B cell (primary cell): ENCODE measurements around the gene MBD3L2.
"Not testable (repeated sequence)": the region's sequence is repeated elsewhere in the genome, so short reads cannot be mapped to it uniquely, and the experiment has no call there.

Source experiments
- CTCF ChIP-seq: fragments of 200-600 bp; IDR thresholded peaks from one replicate; pipeline ENCODE4 v1.8.0; 2022; ENCODE audit warnings: antibody characterized with exemption, mild to moderate bottlenecking
- EZH2 ChIP-seq: IDR thresholded peaks from 2 replicates; pipeline ENCODE4 v1.6.1; 2012; ENCODE audit warnings: borderline replicate concordance, low read depth, mild to moderate bottlenecking, moderate library complexity, low read length; ENCODE audit not compliant: insufficient read depth, poor library complexity, severe bottlenecking

GRCh38 chr19:7058576-7058975 lies 9.5 kb downstream of the MBD3L2 start, which contains the start of gene MBD3L3:
- TF ChIP-seq CTCF, EZH2: not testable (repeated sequence)
